Skeletal muscle cell (primary cell): Measurements from ENCODE around the gene RNF130.

Experiments used
- DNase-seq: peaks from one replicate; pipeline ENCODE4 v3.0.0-alpha.2; 2010; ENCODE audit warnings: low read depth
- H3K4me3 ChIP-seq: 2 replicates; pipeline ENCODE4 v1.5.1; 2011; ENCODE audit warnings: low read depth, mild to moderate bottlenecking, control low read depth, low read length, moderate library complexity

RNF130 gene

DNA sequence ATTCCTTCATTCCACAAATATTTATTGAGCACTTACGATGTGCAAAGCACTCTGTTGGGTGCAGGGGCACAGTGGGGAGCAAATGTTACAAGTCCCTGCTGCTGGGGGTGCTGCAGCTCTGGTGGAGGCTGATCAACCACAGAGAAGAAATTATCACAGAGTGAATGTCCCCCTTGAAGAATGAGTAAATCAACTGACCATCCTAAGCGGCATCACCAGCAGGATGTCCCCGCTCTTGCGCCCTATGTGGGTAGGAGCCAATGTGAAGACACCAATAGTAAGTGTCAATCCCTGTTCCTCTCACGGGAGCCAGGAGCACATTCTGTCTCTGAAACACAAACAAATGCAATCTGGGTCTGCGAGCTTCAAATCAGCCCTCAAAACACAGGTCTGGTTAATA is 116.5 kb downstream of the RNF130 start:
- no peak for DNase-seq
- H3K4me3 ChIP-seq, result no peak overlapping the region

DNA sequence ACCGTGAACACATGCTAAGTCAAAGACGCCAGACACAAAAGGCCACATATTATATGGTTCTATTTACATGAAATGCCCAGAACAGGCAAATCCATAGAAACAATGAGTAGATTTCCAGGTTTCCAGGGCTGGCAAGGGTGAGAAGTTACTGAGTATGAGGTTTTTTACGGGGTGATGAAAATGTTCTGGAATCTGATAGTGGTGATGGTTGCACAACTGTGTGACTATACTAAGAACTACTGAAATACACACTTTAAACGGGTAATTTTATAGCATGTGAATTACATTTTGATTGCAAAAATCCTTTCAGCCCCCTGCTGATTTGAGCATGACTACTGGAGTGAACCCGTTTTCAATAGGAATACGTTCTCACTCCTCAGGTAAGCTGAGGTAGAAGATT is 117.1 kb downstream of the RNF130 start:
- no peak overlapping the region for H3K4me3 ChIP-seq
- peak; percentile 48 for DNase-seq

DNA sequence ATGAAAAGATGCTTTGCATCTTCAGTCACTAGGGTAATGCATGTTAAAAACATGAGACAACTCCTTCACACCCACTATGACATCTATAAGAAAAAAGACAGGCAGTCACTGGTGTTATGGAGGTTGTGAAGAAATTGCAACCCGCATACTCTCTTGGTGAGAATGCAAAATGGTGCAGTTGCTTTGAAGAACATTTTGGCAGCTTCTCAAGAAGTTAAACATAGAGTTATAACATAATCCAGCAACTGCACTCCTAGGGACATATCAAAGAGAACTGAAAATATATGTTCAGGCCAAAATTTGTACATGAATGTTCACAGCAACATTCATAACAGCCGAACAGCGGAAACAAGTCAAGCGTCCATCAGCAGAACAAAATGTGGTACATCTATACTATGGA is 117.6 kb downstream of the RNF130 start:
- DNase-seq, result peak; percentile 15

DNA sequence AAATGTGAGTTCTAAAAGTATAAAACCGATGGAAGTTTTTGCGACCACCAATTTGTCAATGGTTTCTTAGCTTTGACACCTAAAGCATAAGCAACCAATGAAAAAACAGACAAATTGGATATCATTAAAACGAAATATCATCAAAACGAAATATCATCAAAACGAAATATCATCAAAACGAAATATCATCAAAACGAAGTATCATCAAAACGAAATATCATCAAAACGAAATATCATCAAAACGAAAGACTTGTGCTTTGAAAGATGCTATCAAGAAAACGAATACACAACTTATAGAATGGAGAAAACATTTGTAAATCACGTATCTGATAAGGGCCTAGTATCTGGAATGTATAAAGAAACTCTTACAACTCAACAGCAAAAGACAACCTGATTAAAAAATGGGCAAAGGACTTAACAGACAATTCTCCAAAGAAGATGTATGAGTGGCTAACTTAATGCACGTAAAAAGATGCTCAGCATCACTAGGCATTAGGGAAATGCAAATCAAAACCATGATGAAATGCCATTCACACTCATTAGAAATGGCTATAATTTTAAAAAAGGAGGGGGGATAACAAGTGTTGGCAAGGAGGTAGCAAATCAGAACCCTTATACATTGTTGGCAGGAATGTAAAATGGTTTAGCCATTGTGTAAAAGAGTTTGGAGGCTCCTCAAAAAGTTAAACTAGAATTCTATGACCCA is 134.4 kb downstream of the RNF130 start:
- H3K4me3 ChIP-seq, result no peak overlapping the region
- DNase-seq, result no peak

More for the DNA sequence above, 117.6 kb downstream of the RNF130 start:
- H3K4me3 ChIP-seq, result no peak overlapping the region

DNA sequence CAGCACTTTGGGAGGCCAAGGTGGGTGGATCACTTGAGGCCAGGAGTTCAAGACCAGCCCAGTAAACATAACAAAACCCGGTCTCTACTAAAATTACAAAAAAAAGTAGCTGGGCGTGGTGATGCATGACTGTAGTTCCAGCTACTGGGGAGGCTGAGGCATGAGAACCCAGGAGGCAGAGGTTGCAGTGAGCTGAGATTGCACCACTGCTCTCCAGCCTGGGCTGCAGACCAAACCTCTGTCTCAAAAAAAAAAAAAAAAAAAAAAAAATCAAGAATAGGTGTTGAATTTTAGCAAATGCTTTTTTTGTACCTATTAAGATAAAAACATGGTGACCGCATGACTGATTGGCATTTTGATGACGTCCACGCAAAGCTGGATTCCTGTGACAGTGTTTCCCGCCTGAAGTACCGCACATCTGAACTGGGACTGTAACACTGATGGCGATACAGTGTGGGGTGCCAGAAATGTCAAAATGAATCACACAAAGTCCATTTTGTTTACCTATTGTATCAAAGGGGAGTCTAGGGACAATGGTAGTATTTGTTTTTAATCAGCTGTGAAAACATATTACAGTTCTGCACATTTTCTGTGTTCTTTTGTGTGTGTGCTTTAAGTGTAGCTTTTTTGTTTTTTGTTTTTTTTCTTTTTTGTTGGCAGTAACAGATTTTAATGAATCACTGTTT is 140.6 kb downstream of the RNF130 start:
- no peak overlapping the region for H3K4me3 ChIP-seq
- no peak for DNase-seq

DNA sequence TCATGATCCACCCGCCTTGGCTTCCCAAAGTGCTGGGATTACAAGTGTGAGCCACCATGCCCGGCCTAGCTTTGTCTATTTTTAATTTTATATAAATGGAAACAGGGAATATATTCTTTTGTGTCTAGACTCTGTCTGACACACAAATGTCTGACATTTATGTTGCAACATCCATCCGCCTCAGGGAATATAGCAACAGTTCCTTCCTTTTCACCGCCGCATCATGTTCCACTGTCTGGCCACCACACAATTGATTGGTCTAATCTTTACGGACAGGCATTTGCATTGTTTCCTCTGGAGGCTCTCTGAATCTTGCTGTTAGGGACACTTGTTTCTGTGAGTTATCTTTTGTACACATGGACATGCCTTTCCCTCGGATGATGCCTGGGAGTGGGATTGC is 143.7 kb downstream of the RNF130 start:
- H3K4me3 ChIP-seq, result no peak overlapping the region
- no peak for DNase-seq

DNA sequence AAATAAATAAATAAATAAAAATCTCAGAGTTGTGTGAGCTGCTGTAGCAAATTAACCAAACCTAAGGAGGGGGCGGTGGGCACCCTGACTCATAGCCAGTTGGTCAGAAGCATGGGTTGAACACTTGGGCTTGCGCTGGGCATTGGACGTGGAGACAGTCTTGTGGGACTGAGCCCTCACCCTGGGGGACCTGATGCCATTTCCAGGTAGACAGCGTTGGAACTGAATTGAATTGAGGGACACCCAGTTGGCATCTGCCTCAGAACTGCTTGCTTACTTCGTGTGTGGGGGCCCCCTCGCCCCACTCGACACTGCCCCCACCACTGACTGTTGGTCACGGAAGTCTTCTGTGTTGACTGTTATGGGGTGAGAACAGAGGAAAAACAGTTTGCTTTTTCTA is 144.9 kb downstream of the RNF130 start:
- DNase-seq, result no peak
- no peak overlapping the region for H3K4me3 ChIP-seq

DNA sequence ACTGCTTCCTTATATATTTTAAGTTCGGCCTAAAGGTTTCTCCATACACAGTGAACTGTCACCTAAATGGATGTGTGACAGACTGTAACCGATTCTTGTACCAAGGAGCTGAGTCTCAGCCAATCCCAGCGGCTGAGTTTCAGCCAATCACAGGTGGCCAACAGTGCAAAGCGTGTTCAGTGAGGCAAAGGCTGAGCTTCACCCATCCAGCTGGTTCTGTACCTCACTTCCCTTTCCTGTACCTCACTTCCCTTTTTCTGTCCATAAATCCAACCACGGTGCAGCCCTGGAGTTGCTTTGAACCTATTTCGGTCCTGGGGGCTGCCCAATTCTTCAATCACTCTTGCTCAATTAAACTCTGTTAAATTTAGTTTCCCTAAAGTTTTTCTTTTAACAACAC is 148.1 kb downstream of the RNF130 start:
- no peak overlapping the region for H3K4me3 ChIP-seq
- no peak for DNase-seq

DNA sequence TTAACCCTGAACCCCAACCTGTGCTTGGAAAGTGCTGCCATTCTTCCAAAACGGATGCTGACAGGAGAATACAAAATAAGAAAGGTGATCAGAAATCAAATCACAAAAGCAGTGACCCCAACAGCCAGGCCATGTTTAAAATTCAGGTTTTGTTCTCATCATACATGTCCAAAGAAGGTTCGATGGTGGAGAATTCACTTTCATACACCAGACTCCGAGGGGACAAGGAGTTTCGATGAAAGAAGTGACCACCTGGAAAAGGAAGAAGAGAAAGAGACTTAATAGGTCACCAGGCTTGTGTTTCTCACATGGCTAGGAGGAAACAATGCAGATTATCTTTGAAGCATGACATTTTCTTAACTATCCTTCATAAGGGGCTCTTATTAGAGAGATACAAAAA is 151.4 kb downstream of the RNF130 start:
- no peak overlapping the region for H3K4me3 ChIP-seq
- no peak for DNase-seq

DNA sequence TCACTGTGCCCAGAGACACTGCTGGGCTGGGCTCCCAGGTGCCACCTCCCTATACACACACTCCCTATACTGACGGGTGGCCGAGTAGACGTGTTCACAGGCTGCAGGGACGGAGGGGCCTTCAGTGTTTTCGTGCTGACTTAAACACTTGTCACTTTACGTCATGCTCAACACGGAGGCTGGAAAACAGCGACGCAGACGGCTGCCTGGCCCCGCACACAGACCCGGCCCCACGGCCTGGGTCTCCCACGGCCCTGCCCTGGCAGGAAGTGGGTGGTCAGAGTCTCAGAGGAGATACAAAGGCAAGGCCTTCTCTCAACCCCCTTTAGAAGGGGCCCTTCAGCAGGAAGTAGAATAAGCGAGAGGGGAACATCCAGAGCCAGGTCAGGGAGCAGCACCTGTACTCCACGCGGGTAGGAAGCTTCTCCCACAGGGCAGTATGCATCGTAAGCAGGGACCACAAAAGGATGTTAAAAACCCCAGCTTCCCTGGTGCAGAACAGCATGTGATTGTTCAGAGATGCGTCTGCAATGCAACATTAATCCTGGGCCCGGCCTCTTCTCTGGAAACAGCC is 152.0 kb downstream of the RNF130 start:
- no peak for DNase-seq
- H3K4me3 ChIP-seq, result no peak overlapping the region

DNA sequence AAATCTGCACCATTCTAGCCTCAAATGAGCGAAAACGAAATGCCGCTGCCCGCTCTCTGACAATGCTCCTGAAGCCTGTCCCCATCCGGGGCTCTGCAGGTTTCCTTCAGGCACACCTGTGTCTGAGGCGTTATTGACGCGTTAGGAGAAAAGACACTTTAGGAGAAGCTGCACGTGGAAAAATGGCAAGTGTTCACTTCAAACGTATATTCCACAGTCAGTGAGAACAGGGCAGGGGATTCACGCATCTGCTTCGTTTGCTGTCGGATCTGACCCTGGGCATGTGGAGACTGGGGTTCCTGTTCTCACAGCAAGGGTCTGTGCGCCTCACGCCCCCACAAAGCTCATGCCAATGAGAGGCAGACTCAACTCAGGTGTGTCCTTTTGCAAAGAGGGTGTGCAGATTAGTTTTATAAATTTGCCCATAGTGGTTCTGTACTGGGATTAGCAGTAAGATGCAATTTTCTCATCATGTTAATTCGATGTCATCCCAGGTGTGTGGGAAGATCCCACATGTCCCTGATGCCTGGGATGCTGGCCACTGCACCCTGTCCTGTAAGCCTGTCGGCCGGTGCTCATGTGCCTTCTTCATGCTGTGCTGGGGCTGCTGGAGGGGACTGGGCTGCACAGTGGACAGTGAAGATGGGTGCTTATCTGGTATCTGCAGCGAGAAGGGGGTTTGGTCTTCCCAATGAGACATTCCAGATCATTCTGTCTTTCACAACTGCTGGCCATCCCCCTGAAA is 152.6 kb downstream of the RNF130 start:
- no peak for DNase-seq
- H3K4me3 ChIP-seq, result no peak overlapping the region

DNA sequence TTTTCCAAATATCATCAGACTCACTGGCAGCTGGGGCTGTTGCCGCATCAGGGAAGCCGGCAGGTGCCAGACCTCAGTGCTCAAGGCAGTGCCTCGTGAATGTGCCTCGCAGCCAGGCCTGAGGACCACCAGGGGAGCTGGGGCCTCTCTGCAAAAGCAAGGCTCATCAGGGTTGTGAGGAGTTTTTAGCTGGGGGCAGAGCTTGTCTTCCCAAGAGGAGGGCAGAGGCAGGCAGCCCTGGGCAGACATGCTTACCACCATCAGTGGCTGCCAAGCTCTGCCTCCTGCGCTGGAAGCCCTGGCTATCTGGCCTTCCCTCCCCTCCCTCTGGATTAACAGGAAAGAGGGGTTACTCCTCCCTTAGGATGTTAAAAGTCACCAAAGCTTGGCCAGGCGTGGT is 155.0 kb downstream of the RNF130 start:
- no peak for DNase-seq

DNA sequence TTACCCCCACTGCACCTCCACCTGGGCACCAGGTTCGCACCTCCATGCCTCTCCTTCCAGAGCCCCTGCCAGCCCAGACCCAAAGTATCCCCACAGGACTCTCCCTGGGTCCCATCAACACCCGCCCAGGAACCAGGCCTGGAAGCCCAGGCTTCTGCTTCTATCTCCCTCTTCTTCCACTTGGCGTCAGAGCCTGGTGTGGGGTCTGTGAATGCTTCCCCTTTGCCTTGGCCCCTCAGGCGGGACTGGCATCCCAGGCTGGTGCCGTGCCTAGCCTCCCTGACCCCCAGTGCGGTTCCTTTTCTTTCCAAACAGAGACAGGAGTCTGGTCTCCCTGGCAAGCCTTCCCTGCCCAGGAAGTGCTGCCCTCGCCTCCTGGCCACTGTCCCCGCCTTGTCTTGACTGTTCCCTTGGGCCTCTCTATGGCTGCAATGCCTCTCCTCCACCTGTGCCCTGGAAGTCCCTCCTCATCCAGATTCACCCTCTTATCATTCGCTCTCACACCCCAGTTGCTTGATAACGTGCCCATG is 156.1 kb downstream of the RNF130 start:
- H3K4me3 ChIP-seq, result no peak overlapping the region
- no peak for DNase-seq

More for the DNA sequence above, 155.0 kb downstream of the RNF130 start:
- no peak overlapping the region for H3K4me3 ChIP-seq

DNA sequence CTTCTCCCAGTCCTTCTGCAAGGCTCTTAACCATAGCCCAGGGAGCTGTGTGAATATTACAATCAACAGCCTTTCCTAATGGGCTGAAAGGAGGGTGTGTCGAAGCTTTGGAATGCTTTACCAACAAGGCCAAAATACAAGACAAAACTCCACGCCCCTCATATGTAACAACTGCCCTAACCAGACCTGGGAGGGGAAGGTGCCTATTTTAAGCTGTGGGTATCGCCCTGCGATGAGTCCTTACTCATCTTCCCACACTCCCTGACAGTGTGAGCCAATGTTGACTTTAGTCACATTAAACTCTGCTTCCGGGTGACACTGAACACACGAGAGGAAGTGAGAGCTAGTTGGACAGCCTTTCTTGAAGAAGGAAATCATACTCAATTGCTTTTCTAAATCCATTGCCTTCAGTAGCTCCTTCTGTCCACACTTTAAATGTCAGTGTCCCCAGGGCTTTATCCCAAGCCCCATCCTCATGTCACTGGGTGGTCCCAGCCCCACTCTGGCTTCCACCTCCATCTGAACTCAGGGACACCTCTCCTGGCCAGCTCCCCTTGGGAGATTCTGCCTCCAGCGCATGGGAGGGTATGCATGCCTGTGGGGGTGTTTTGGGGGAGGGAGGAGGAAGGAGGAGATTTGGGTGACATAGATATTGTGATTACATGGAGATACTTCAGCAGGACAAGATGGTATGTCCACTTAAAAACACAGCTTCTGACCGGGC is 157.4 kb downstream of the RNF130 start:
- H3K4me3 ChIP-seq, result no peak overlapping the region
- peak; percentile 19 for DNase-seq

DNA sequence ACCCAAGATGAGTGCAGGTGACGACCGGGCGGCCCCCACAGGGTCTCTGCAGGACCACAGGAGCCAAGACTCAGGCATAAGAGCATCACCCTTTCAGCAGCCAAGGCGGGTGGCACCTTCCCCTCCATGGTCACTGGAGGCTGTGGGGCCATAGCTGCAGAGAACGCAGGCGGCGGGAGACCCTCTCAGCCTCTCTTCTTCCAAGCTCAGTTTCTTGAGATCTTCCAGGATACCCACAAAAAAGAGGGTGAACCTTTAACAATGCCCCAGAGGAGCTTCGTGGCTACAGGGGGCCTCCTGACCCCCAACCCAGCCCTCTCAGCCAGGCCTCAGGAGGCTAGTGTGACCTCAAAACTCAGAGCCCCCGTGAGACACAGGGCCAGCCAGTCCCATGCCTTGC is 158.1 kb downstream of the RNF130 start:
- no peak overlapping the region for H3K4me3 ChIP-seq
- DNase-seq, result no peak

DNA sequence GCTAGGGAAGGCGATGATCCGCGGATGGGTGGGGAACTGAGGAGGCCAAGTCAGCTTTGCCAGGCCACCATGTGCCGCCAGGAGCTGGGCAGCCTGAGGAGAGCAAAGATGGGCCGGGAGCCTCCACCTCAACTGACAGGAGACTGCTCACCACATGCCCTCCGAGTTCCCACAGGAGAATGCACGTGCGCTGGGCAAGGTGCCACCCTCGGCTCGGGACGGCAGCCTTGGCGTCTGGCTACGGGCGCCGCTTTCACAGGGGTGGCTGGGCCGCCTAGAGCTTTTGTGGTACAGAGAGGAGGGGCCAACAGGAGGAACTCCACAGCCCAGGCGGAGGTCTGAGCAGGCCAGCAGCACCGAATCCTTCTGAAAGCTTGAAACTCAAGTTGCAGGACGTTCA is 158.6 kb downstream of the RNF130 start:
- DNase-seq, result no peak
- H3K4me3 ChIP-seq, result no peak overlapping the region

DNA sequence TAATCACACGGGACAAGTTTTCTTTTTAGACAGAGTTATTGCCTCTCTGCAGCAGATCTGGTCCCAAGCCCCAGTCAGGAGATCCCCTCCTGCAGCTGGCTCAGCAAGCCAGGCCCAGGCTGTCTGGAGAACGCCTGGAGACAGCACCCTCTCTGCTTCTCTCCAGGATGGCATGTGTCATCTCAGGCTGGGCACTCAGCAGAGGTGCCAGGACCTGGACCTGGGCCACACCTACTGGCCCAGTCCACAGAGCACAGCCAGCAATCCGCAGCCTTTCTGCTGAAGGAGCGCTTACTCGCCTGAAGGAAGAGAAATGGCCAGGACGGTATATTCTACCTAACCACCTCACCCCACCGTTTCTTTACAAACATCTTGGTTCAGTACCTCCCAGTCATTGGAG is 159.2 kb downstream of the RNF130 start:
- no peak for DNase-seq
- no peak overlapping the region for H3K4me3 ChIP-seq

DNA sequence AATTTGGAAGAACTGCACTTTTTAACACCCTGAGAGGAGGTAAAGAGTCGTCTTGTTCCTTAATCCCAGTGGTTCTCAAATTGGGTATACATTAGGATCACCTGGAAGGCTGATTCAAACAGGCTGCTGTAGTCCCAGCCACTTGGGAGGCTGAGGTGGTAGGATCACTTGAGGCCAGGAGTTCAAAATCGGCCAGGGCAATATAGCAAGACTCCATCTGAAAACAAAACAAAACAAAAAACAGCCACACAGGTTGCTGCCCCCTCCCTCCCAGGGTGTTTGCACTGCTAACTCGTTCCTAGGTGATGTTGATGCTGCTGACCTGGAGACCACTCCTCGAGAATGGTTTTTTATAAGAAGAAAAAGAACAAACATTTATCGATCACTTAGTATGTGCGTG is 162.3 kb downstream of the RNF130 start:
- DNase-seq, result no peak
- no peak overlapping the region for H3K4me3 ChIP-seq

DNA sequence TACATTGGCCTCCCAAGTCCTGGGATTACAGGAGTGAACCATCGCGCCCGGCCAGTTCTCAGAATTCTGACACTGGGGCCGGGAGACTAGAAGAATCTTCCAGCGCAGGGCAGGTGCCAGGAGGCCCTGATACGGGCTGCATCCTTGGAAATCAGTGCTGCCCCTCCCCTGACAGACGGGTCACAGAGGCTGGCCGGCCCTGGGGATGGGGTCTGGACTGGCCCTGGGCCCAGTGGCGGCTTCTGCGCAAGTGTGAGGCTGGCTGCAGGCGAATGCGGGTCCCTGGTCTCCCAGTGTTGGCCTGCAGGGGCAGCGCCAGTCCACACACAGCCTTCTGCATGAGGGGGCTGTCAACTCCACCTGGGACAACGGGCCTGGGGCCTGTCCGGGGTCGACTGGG is 163.0 kb downstream of the RNF130 start:
- no peak for DNase-seq
- H3K4me3 ChIP-seq, result no peak overlapping the region
